Mesothelial cell of epicardium (in vitro differentiated cells): ENCODE results near the gene TRIM54. TPM values are rescaled to one million over a fixed set of nuclear protein-coding genes. Genes with fewer than 3 reads are reported as not detected.
"Not testable (repeated sequence)": the region's sequence is repeated elsewhere in the genome, so short reads cannot be mapped to it uniquely, and the experiment has no call there.

Experiments
- DNase-seq, 2 experiments: peaks; one replicate each; pipeline ENCODE4 v3.0.0; 2021; ENCODE audit warnings: low spot score in 2 of 2; ENCODE audit not compliant: unreplicated experiment in 2 of 2
- H3K27ac Mint-ChIP-seq: 2 replicates; pipeline ENCODE4 v1.8.0; 2021; ENCODE audit warnings: mixed read lengths
- H3K27me3 Mint-ChIP-seq: 2 replicates; pipeline ENCODE4 v1.8.0; 2021; ENCODE audit warnings: low read depth, mixed read lengths
- H3K36me3 Mint-ChIP-seq: 2 replicates; pipeline ENCODE4 v1.8.0; 2021; ENCODE audit warnings: mixed read lengths
- H3K4me1 Mint-ChIP-seq: 2 replicates; pipeline ENCODE4 v1.8.0; 2021; ENCODE audit warnings: mixed read lengths
- H3K4me3 Mint-ChIP-seq: 2 replicates; pipeline ENCODE4 v1.8.0; 2021; ENCODE audit warnings: mild to moderate bottlenecking, moderate library complexity, mixed read lengths
- H3K9me3 Mint-ChIP-seq: 2 replicates; pipeline ENCODE4 v1.8.0; 2021; ENCODE audit warnings: mixed read lengths
- total RNA-seq: library from RNA; stranded (reverse); gene quantifications from 3 replicates; pipeline ENCODE4 v1.2.1, GENCODE V29; 2021
- TF ChIP-seq, protein P1 (sequence below): fragments of 200-600 bp; sonication (generic); IDR thresholded peaks from one replicate; pipeline ENCODE4 v1.5.0; 2021; ENCODE audit warnings: antibody characterized with exemption; ENCODE audit not compliant: unreplicated experiment

Gene TRIM54
- total RNA-seq, 1 donor from 2014 or later: 0.18 TPM

DNA sequence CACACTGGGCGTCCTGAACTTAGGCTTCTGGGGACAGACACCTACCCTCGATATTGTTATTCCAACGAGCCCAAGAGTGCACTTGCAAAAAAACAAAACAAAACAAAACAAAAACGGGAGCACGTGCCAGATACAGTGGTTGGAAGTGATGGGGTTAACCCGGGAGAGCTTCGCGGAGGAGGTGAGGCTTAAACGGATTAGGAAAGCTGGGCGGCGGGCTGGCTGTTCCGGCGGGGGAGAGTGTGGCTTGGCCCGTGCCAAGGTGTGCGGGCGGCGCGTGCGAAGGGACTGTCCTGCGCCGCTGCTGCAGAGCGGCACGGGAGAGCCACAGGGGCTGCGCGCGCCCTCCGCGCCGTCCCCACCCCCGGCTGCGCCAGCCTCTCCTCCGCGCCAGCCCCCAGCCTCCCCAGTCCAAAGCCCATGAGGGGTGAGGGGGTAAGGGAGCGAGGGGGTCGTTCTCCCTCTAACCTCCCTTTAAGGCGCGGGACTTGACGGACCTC, 17.9 kb upstream of the TRIM54 start:
- TF ChIP-seq, protein P1, sequence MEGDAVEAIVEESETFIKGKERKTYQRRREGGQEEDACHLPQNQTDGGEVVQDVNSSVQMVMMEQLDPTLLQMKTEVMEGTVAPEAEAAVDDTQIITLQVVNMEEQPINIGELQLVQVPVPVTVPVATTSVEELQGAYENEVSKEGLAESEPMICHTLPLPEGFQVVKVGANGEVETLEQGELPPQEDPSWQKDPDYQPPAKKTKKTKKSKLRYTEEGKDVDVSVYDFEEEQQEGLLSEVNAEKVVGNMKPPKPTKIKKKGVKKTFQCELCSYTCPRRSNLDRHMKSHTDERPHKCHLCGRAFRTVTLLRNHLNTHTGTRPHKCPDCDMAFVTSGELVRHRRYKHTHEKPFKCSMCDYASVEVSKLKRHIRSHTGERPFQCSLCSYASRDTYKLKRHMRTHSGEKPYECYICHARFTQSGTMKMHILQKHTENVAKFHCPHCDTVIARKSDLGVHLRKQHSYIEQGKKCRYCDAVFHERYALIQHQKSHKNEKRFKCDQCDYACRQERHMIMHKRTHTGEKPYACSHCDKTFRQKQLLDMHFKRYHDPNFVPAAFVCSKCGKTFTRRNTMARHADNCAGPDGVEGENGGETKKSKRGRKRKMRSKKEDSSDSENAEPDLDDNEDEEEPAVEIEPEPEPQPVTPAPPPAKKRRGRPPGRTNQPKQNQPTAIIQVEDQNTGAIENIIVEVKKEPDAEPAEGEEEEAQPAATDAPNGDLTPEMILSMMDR: no peak
- no peaks in the 10 kb centered on the region for H3K9me3 Mint-ChIP-seq
- peak overlapping the region; percentile 77 for H3K4me3 Mint-ChIP-seq
- peaks cover 22% of the 10 kb centered on the region for H3K4me1 Mint-ChIP-seq
- no peak overlapping the region for H3K27ac Mint-ChIP-seq
- no peak for DNase-seq
- H3K27me3 Mint-ChIP-seq: peaks cover 26% of the 10 kb centered on the region
- no peaks in the 10 kb centered on the region for H3K36me3 Mint-ChIP-seq

DNA sequence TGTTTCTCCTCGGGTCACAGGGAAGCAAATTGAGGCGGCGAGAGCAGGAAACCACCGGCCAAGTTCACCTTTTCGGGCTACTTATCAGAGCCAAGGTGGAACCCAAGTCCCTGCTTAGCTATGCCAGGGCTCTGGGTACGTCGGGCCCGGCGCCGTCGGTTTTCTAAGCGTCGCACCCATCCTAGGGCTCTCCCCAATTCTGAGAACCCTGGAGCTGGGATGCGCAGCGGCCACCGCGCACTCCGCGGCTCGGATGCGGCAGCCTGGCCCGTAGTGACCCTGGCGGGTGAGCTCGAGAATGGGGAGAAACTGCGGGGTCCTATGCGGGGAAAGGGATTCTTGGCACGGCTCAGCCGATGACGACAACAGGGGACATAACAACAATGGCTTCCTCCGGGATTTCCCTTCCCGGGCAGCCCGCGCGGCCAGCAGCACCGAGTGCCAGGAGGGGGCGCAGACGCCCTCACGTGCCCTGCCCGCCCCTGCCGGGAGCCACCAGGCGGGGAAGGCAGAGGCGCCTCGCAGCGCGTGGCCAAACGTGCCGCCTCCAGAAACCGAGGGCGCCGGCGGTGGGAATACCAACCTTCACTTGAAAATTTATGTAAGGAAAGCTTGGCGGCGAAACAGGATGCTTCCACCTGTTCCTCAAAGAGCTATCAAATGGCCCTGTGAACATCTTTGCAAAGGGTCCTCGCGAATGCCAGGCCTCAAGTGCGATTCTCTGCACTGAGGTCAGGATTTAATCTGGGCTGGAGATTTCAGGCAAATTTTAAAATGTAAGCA, 17.3 kb upstream of the TRIM54 start:
- Mint-ChIP-seq H3K27ac (no peak overlapping the region), H3K27me3 (peaks cover 26% of the 10 kb centered on the region), H3K36me3 (no peaks in the 10 kb centered on the region), H3K4me1 (peaks cover 22% of the 10 kb centered on the region), H3K4me3 (peak overlapping the region; percentile 67), H3K9me3 (no peaks in the 10 kb centered on the region)
- TF ChIP-seq, protein P1: peak; percentile 54
- DNase-seq: peak; percentile 52 to 80

DNA sequence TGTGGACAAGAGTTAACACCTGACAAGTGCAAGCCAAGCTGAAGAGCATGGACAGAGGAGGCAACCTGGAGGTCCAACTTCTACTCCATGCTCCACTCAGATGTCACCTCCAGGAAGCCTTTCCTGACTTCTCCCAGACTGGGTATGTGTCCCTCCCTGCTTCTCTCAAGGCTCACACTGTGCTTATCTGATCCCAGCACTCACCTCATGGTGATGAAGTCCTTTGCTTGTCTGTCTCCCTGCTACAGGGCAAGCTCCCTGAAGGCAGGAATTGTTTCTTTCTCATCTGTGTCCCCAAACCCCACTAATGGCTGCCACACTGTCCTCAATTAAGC, 16.7 kb upstream of the TRIM54 start:
- H3K36me3 Mint-ChIP-seq: no peaks in the 10 kb centered on the region
- peak overlapping the region; percentile 8 for H3K4me3 Mint-ChIP-seq

DNA sequence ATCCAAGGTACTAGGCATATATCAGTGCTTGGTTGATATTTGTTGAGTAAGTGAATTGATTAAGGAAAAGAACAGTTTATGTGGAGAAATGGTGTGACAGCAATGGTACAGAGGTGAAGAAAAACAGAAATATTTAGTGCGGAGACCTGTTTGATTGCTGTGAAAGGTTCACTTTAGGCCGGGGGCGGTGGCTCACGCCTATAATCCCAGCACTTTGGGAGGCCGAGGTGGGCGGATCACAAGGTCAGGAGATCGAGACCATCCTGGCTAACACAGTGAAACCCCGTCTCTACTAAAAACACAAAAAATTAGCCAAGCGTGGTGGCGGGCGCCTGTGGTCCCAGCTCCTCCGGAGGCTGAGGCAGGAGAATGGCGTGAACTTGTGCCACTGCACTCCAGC, 13.9 kb upstream of the TRIM54 start:
- DNase-seq, H3K36me3 Mint-ChIP-seq, H3K4me3 Mint-ChIP-seq, H3K27ac Mint-ChIP-seq, H3K9me3 Mint-ChIP-seq: not testable (repeated sequence)
- peaks cover 15% of the 10 kb centered on the region for H3K4me1 Mint-ChIP-seq
- H3K27me3 Mint-ChIP-seq: peaks cover 25% of the 10 kb centered on the region

More for the DNA sequence above, 16.7 kb upstream of the TRIM54 start:
- TF ChIP-seq, protein P1: no peak
- H3K4me1 Mint-ChIP-seq: peaks cover 22% of the 10 kb centered on the region
- DNase-seq: no peak
- H3K27me3 Mint-ChIP-seq: peaks cover 26% of the 10 kb centered on the region
- no peaks in the 10 kb centered on the region for H3K9me3 Mint-ChIP-seq
- no peak overlapping the region for H3K27ac Mint-ChIP-seq

DNA sequence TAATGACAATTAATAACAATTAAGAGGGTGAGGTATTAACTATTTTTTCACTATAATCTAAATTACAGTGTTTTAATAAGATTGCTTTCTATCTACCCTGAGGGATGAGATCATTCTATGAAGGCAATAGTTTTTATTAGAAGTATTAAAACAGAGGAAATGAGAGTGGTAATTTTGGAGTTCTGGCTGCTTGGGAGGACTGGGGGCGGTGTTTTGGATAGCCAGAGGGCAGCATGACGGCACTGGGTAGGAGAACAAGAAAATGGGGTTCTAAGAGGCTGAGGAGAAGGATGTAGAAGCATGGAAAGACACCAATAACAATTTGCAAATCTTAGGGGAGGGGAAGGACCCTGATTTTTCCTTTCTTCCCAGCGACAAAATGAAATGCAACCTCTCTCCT, 12.1 kb upstream of the TRIM54 start:
- Mint-ChIP-seq H3K9me3 (no peaks in the 10 kb centered on the region), H3K36me3 (no peaks in the 10 kb centered on the region), H3K27me3 (peaks cover 33% of the 10 kb centered on the region), H3K27ac (no peak overlapping the region), H3K4me3 (no peak overlapping the region), H3K4me1 (peaks cover 1% of the 10 kb centered on the region)
- no peak for DNase-seq
- TF ChIP-seq, protein P1: no peak

DNA sequence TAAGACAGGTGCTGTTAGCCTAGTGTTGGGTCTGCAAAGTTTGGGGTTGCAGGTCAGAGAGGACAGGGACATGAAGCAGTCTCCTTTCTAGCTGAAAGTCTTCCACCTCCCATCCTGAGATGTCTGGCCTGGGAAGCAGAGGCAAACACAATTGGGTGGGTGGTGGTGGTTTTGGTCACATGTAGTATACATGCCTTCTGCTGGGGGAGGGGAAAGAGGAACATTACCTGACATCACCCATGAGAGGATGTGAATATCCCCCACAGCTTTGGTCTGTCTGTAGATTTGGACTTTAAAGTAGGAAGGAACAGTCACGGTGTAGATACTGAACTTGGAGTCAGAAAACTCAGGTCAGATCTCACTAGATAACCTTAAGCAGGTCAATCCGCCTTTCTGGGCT, 11.6 kb upstream of the TRIM54 start:
- Mint-ChIP-seq H3K4me1 (no peaks in the 10 kb centered on the region), H3K27ac (no peak overlapping the region), H3K27me3 (peaks cover 33% of the 10 kb centered on the region), H3K36me3 (no peaks in the 10 kb centered on the region), H3K4me3 (no peak overlapping the region), H3K9me3 (no peaks in the 10 kb centered on the region)
- TF ChIP-seq, protein P1: no peak
- no peak for DNase-seq
